Right atrium auricular region (tissue), 2 donors: ENCODE data around the gene KRT2. TPM values are rescaled to one million over a fixed set of nuclear protein-coding genes. Genes with fewer than 3 reads are reported as not detected.

Experiments
- DNase-seq: peaks from one replicate; pipeline ENCODE4 v3.0.0-alpha.2; 2019; ENCODE audit warnings: low spot score
- H3K27ac ChIP-seq, 2 donors: fragments of 200-600 bp; sonication (generic); 1 replicate in 1 of 2; 2 replicates in 1 of 2; pipeline ENCODE4 v1.5.1; 2016 to 2019
- H3K27me3 ChIP-seq, 2 donors: fragments of 200-600 bp; sonication (generic); one replicate each; pipeline versions ENCODE4 v1.5.1 to v1.6.0; 2017 to 2019
- H3K36me3 ChIP-seq: fragments of 200-600 bp; sonication (generic); one replicate; pipeline ENCODE4 v1.5.1; 2016
- H3K4me1 ChIP-seq, 2 donors: fragments of 200-600 bp; sonication (generic); one replicate each; pipeline versions ENCODE4 v1.5.1 to v1.6.0; 2017 to 2019
- H3K4me3 ChIP-seq, 2 donors: fragments of 200-600 bp; sonication (generic); 1 replicate in 1 of 2; 2 replicates in 1 of 2; pipeline ENCODE4 v1.5.1; 2017 to 2019; ENCODE audit warnings: mild to moderate bottlenecking in 1 of 2, moderate library complexity in 1 of 2
- H3K9me3 ChIP-seq, 2 donors: fragments of 200-600 bp; sonication (generic); one replicate each; pipeline ENCODE4 v1.5.1; 2019
- total RNA-seq, 2 donors: library from RNA; depleted of rRNA; stranded (reverse); fragments of >200 nt; gene quantifications; one replicate each; pipeline ENCODE4 v1.1.0, GENCODE V29; 2016
- TF ChIP-seq, protein P1 (sequence below), 2 donors: fragments of 200-600 bp; sonication (generic); IDR thresholded peaks; one replicate each; pipeline ENCODE4 v1.5.1; 2019; ENCODE audit warnings: antibody characterized with exemption in 2 of 2

The KRT2 gene
- total RNA-seq, 2 donors from 2014 or later: not detected

GRCh38 chr12:52684431-52684830 lies 32.4 kb upstream of the KRT2 start:
- DNase-seq: no peak
- Histone ChIP-seq H3K4me3 (no peak overlapping the region), H3K27ac (no peak overlapping the region), H3K4me1 (no peaks in the 10 kb centered on the region), H3K36me3 (no peaks in the 10 kb centered on the region), H3K27me3 (no peaks in the 10 kb centered on the region), H3K9me3 (no peaks in the 10 kb centered on the region)
- TF ChIP-seq, protein P1, sequence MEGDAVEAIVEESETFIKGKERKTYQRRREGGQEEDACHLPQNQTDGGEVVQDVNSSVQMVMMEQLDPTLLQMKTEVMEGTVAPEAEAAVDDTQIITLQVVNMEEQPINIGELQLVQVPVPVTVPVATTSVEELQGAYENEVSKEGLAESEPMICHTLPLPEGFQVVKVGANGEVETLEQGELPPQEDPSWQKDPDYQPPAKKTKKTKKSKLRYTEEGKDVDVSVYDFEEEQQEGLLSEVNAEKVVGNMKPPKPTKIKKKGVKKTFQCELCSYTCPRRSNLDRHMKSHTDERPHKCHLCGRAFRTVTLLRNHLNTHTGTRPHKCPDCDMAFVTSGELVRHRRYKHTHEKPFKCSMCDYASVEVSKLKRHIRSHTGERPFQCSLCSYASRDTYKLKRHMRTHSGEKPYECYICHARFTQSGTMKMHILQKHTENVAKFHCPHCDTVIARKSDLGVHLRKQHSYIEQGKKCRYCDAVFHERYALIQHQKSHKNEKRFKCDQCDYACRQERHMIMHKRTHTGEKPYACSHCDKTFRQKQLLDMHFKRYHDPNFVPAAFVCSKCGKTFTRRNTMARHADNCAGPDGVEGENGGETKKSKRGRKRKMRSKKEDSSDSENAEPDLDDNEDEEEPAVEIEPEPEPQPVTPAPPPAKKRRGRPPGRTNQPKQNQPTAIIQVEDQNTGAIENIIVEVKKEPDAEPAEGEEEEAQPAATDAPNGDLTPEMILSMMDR (IDR thresholded peaks at IDR 0.05): no peak

- TF ChIP-seq, protein P1 (IDR thresholded peaks at IDR 0.05): no peak
- H3K9me3 ChIP-seq: no peaks in the 10 kb centered on the region
- H3K27me3 ChIP-seq: no peaks in the 10 kb centered on the region
- DNase-seq: no peak
- H3K36me3 ChIP-seq: no peaks in the 10 kb centered on the region
- H3K4me1 ChIP-seq: no peaks in the 10 kb centered on the region
- no peak overlapping the region for H3K27ac ChIP-seq
- H3K4me3 ChIP-seq: no peak overlapping the region
Observed at GRCh38 chr12:52683575-52684300, 31.7 kb upstream of the KRT2 start.

- DNase-seq: no peak
- H3K36me3 ChIP-seq: no peaks in the 10 kb centered on the region
- TF ChIP-seq, protein P1 (IDR thresholded peaks at IDR 0.05): no peak
- H3K4me3 ChIP-seq: no peak overlapping the region
- H3K27me3 ChIP-seq: no peaks in the 10 kb centered on the region
- H3K4me1 ChIP-seq: no peaks in the 10 kb centered on the region
- H3K9me3 ChIP-seq: no peaks in the 10 kb centered on the region
- H3K27ac ChIP-seq: no peak overlapping the region
Observed at GRCh38 chr12:52682938-52683574, 31.0 kb upstream of the KRT2 start.

GRCh38 chr12:52682381-52682660 lies 30.3 kb upstream of the KRT2 start:
- no peak overlapping the region for H3K27ac ChIP-seq
- no peaks in the 10 kb centered on the region for H3K4me1 ChIP-seq
- no peak for DNase-seq
- no peak overlapping the region for H3K4me3 ChIP-seq
- no peaks in the 10 kb centered on the region for H3K27me3 ChIP-seq
- H3K9me3 ChIP-seq: no peaks in the 10 kb centered on the region
- TF ChIP-seq, protein P1 (IDR thresholded peaks at IDR 0.05): no peak
- no peaks in the 10 kb centered on the region for H3K36me3 ChIP-seq

- Histone ChIP-seq H3K27me3 (no peaks in the 10 kb centered on the region), H3K27ac (no peak overlapping the region), H3K4me3 (no peak overlapping the region), H3K36me3 (no peaks in the 10 kb centered on the region), H3K4me1 (no peaks in the 10 kb centered on the region), H3K9me3 (no peaks in the 10 kb centered on the region)
- TF ChIP-seq, protein P1 (IDR thresholded peaks at IDR 0.05): no peak
- DNase-seq: no peak
Observed at GRCh38 chr12:52681526-52682380, 29.7 kb upstream of the KRT2 start.
